ENCODE results near the gene PSME3IP1. TPM values are rescaled to one million over a fixed set of nuclear protein-coding genes. Genes with fewer than 3 reads are reported as not detected.
A peak's percentile ranks its signal among the peaks of the same experiment; 100 is the strongest.

The PSME3IP1 gene
- total RNA-seq, 2 donors from 2014 or later: 26.7 to 32.9 TPM

GRCh38 chr16:57179215-57179828 is 6.5 kb downstream of the PSME3IP1 start:
- DNase-seq (no peak), ATAC-seq (no peak)
- Histone ChIP-seq H3K27me3 (no peaks in the 10 kb centered on the region), H3K36me3 (replicated peaks in 1 of 2; ENCODE audit: insufficient read depth in 1 of 2, low read depth in 2 of 2) (no peaks in the 10 kb centered on the region), H3K27ac (peak overlapping the region in 1 of 4 donors; percentile 18), H3K9me3 (no peaks in the 10 kb centered on the region), H3K4me3 (no peak overlapping the region), H3K4me1 (peaks cover 23% of the 10 kb centered on the region)
- WGBS, 2 donors: 21 to 48% methylated on average over 3 of the region's 3 CpGs
- no peak for TF ChIP-seq CTCF (IDR thresholded peaks at IDR 0.05)
- no peak for TF ChIP-seq POLR2A (IDR thresholded peaks at IDR 0.05)
- intact Hi-C loops (cut with DNase I): no loop called here

GRCh38 chr16:57178793-57179212 is 7.0 kb downstream of the PSME3IP1 start:
- Histone ChIP-seq H3K9me3 (no peaks in the 10 kb centered on the region), H3K36me3 (replicated peaks in 1 of 2; ENCODE audit: insufficient read depth in 1 of 2, low read depth in 2 of 2) (no peaks in the 10 kb centered on the region), H3K4me3 (no peak overlapping the region), H3K4me1 (peaks cover 18% of the 10 kb centered on the region), H3K27ac (peak overlapping the region in 1 of 4 donors; percentile 18), H3K27me3 (no peaks in the 10 kb centered on the region)
- DNase-seq (no peak), ATAC-seq (no peak)
- 25 to 28% methylated on average over 4 of the region's 4 CpGs for WGBS, 2 donors
- intact Hi-C loops (cut with DNase I): no loop called here
- TF ChIP-seq POLR2A (IDR thresholded peaks at IDR 0.05) (no peak), CTCF (IDR thresholded peaks at IDR 0.05) (no peak)

GRCh38 chr16:57178196-57178595 is 7.6 kb downstream of the PSME3IP1 start:
- intact Hi-C loops (cut with DNase I): no loop called here
- TF ChIP-seq CTCF (IDR thresholded peaks at IDR 0.05) (no peak), POLR2A (IDR thresholded peaks at IDR 0.05) (no peak)
- Histone ChIP-seq H3K36me3 (replicated peaks in 1 of 2; ENCODE audit: insufficient read depth in 1 of 2, low read depth in 2 of 2) (peaks cover 0 to under 1% of the 10 kb centered on the region in 2 donors), H3K27ac (no peak overlapping the region), H3K4me3 (no peak overlapping the region), H3K27me3 (no peaks in the 10 kb centered on the region), H3K9me3 (no peaks in the 10 kb centered on the region), H3K4me1 (peaks cover 18% of the 10 kb centered on the region)
- WGBS, 2 donors: 62 to 64% methylated on average over 3 of the region's 3 CpGs
- no peak for ATAC-seq
- no peak for DNase-seq

- Histone ChIP-seq H3K4me3 (no peak overlapping the region), H3K4me1 (peaks cover 18% of the 10 kb centered on the region), H3K36me3 (replicated peaks in 1 of 2; ENCODE audit: insufficient read depth in 1 of 2, low read depth in 2 of 2) (peaks cover 6 to 11% of the 10 kb centered on the region in 2 donors), H3K9me3 (no peaks in the 10 kb centered on the region), H3K27ac (no peak overlapping the region), H3K27me3 (no peaks in the 10 kb centered on the region)
- no peak for ATAC-seq
- intact Hi-C loops (cut with DNase I): no loop called here
- 77 to 86% methylated on average over 5 of the region's 5 CpGs for WGBS, 2 donors
- TF ChIP-seq CTCF (IDR thresholded peaks at IDR 0.05) (no peak), POLR2A (IDR thresholded peaks at IDR 0.05) (no peak)
- no peak for DNase-seq
These were observed 9.9 kb downstream of the PSME3IP1 start for GRCh38 chr16:57175896-57176295.

GRCh38 chr16:57172721-57173290 is 13.0 kb downstream of the PSME3IP1 start:
- Histone ChIP-seq H3K4me3 (no peak overlapping the region), H3K36me3 (replicated peaks in 1 of 2; ENCODE audit: insufficient read depth in 1 of 2, low read depth in 2 of 2) (peaks cover 6 to 14% of the 10 kb centered on the region in 2 donors), H3K4me1 (no peaks in the 10 kb centered on the region), H3K27ac (no peak overlapping the region), H3K27me3 (no peaks in the 10 kb centered on the region), H3K9me3 (no peaks in the 10 kb centered on the region)
- intact Hi-C loops (cut with DNase I): no loop called here
- ATAC-seq (no peak), DNase-seq (no peak)
- TF ChIP-seq POLR2A (IDR thresholded peaks at IDR 0.05) (no peak), CTCF (IDR thresholded peaks at IDR 0.05) (no peak)
- WGBS, 2 donors: 78 to 98% methylated on average over 5 of the region's 5 CpGs

Measured in body of pancreas (tissue), 4 donors.